Lung (tissue), 12 donors: ENCODE data around the gene MCF2. TPM values are rescaled to one million over a fixed set of nuclear protein-coding genes. Genes with fewer than 3 reads are reported as not detected.

Experiments
- ATAC-seq: fragments of 200-7000 bp; cut with Tn5 transposase; one replicate; pipeline ENCODE4 v1.9.1; 2020; ENCODE audit warnings: moderate number of reproducible peaks; ENCODE audit not compliant: insufficient read depth, low FRiP score
- DNase-seq, 3 donors: peaks; one replicate each; pipeline ENCODE4 v3.0.0-alpha.2; 2013 to 2017
- H3K27ac ChIP-seq, 2 donors: one replicate each; pipeline ENCODE4 v1.5.1; 2013; ENCODE audit warnings: mild to moderate bottlenecking in 2 of 2, moderate library complexity in 2 of 2, control low read depth in 1 of 2, inconsistent platforms in 1 of 2, low read depth in 1 of 2, low read length in 1 of 2
- H3K27me3 ChIP-seq, 3 donors: one replicate each; pipeline ENCODE4 v1.5.1; 2013; ENCODE audit warnings: low read length in 2 of 3; ENCODE audit not compliant: control insufficient read depth in 3 of 3, insufficient read depth in 3 of 3
- H3K36me3 ChIP-seq, 4 donors: one replicate each; pipeline ENCODE4 v1.5.1; 2013; ENCODE audit warnings: low read length in 4 of 4, mild to moderate bottlenecking in 1 of 4, moderate library complexity in 1 of 4; ENCODE audit not compliant: control insufficient read depth in 4 of 4, insufficient read depth in 4 of 4
- H3K4me1 ChIP-seq, 5 donors: one replicate each; pipeline ENCODE4 v1.5.1; 2013; ENCODE audit warnings: low read length in 5 of 5, mild to moderate bottlenecking in 2 of 5, moderate library complexity in 1 of 5; ENCODE audit not compliant: control insufficient read depth in 5 of 5, insufficient read depth in 5 of 5
- H3K4me3 ChIP-seq: one replicate; pipeline ENCODE4 v1.5.1; 2013; ENCODE audit warnings: mild to moderate bottlenecking, control low read depth, moderate library complexity
- H3K9ac ChIP-seq, 2 donors: one replicate each; pipeline ENCODE4 v1.5.1; 2013; ENCODE audit warnings: low read length in 2 of 2, control low read depth in 1 of 2; ENCODE audit not compliant: insufficient read depth in 1 of 2
- H3K9me3 ChIP-seq, 4 donors: one replicate each; pipeline ENCODE4 v1.5.1; 2013; ENCODE audit warnings: low read length in 3 of 4, mild to moderate bottlenecking in 1 of 4, moderate library complexity in 1 of 4; ENCODE audit not compliant: control insufficient read depth in 4 of 4, insufficient read depth in 3 of 4
- WGBS, 2 donors: extraction: QIAGEN DNeasy Blood & Tissue Kit; methylation state at CpG; one replicate each; pipeline ENCODE4 v1.1.7; 2013; 5-methylcytosine and 5-hydroxymethylcytosine counted together
- polyA plus RNA-seq, 2 donors: library from polyadenylated mRNA; stranded (reverse); fragments of 200-250 nt; gene quantifications; one replicate each; pipeline ENCODE4 v1.2.1, GENCODE V29; 2013
- total RNA-seq, 2 donors: library from RNA; depleted of rRNA in 1 of 2; stranded (reverse); fragments of >200 nt in 1 of 2; gene quantifications; one replicate each; pipeline ENCODE4 v1.2.1, GENCODE V29; 2014 to 2021
- TF ChIP-seq, protein P1 (sequence below): IDR thresholded peaks from 2 replicates; pipeline ENCODE4 v1.5.1; 2012; ENCODE audit warnings: mild to moderate bottlenecking; ENCODE audit errors: control extremely low read depth, extremely low read depth
- donor health status: control.
- donor health status: control.
- donor health status: Bipolar disorder and iron deficiency.
- donor health status: healthy.
- donor health status: DM: yes; HTN: yes; CAD: no.

The MCF2 gene
- total and polyA plus RNA-seq, 4 donors: 0.10 to 0.37 (median 0.14) TPM

GRCh38 chrX:139734996-139735395, 27.0 kb upstream of the MCF2 start:
- Histone ChIP-seq H3K4me3 (no peak overlapping the region), H3K36me3 (no peaks in the 10 kb centered on the region), H3K27ac (no peak overlapping the region), H3K27me3 (peaks cover 0 to 7% (median 3%) of the 10 kb centered on the region in 3 donors), H3K9me3 (no peaks in the 10 kb centered on the region), H3K9ac (no peak overlapping the region), H3K4me1 (no peaks in the 10 kb centered on the region)
- TF ChIP-seq, protein P1, sequence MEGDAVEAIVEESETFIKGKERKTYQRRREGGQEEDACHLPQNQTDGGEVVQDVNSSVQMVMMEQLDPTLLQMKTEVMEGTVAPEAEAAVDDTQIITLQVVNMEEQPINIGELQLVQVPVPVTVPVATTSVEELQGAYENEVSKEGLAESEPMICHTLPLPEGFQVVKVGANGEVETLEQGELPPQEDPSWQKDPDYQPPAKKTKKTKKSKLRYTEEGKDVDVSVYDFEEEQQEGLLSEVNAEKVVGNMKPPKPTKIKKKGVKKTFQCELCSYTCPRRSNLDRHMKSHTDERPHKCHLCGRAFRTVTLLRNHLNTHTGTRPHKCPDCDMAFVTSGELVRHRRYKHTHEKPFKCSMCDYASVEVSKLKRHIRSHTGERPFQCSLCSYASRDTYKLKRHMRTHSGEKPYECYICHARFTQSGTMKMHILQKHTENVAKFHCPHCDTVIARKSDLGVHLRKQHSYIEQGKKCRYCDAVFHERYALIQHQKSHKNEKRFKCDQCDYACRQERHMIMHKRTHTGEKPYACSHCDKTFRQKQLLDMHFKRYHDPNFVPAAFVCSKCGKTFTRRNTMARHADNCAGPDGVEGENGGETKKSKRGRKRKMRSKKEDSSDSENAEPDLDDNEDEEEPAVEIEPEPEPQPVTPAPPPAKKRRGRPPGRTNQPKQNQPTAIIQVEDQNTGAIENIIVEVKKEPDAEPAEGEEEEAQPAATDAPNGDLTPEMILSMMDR: no peak
- ATAC-seq (no peak), DNase-seq (no peak)
- WGBS, 2 donors: 87 to 91% methylated on average over 1 of the region's 1 CpG

DNA sequence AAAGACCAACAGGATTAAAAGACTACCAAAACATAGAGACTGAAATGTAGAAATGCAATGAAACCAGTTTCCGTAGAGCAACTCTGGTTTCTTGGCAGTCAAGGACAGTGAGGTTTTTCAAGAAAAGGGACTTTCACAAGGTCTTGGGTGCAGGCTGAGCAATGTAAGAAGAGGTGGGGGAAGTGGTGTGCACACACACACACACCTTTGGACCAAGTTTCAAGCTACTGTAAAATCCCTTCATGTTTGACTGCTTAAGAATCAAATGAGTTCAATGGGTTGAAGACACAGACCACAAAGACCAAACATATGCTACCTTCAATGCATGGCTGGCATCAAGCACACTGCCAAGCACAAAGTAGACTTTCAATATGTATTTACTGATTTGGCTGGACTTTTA, 17.8 kb upstream of the MCF2 start:
- Histone ChIP-seq H3K9me3 (no peaks in the 10 kb centered on the region), H3K4me1 (no peaks in the 10 kb centered on the region), H3K27me3 (peaks cover 0 to 4% (median 0%) of the 10 kb centered on the region in 3 donors), H3K36me3 (no peaks in the 10 kb centered on the region), H3K27ac (no peak overlapping the region), H3K9ac (no peak overlapping the region), H3K4me3 (no peak overlapping the region)
- no peak for ATAC-seq
- WGBS, 2 donors: 79 to 92% methylated on average over 1 of the region's 1 CpG
- DNase-seq: no peak
- TF ChIP-seq, protein P1: no peak

GRCh38 chrX:139724626-139725025, 16.7 kb upstream of the MCF2 start:
- TF ChIP-seq, protein P1: no peak
- Histone ChIP-seq H3K4me3 (no peak overlapping the region), H3K9me3 (no peaks in the 10 kb centered on the region), H3K36me3 (no peaks in the 10 kb centered on the region), H3K9ac (no peak overlapping the region), H3K4me1 (no peaks in the 10 kb centered on the region), H3K27ac (no peak overlapping the region), H3K27me3 (peaks cover 0 to 4% (median 0%) of the 10 kb centered on the region in 3 donors)
- DNase-seq (no peak), ATAC-seq (no peak)
- 63 to 80% methylated on average over 2 of the region's 2 CpGs for WGBS, 2 donors

GRCh38 chrX:139720979-139721378, 13.0 kb upstream of the MCF2 start:
- Histone ChIP-seq H3K27me3 (peaks cover 0 to 3% (median 0%) of the 10 kb centered on the region in 3 donors), H3K4me3 (no peak overlapping the region), H3K27ac (no peak overlapping the region), H3K9ac (no peak overlapping the region), H3K36me3 (no peaks in the 10 kb centered on the region), H3K9me3 (no peaks in the 10 kb centered on the region), H3K4me1 (no peaks in the 10 kb centered on the region)
- DNase-seq (no peak), ATAC-seq (no peak)
- WGBS, 2 donors: 89 to 97% methylated on average over 6 of the region's 6 CpGs
- TF ChIP-seq, protein P1: no peak
